ENCODE results near the gene CDH19.

DNA sequence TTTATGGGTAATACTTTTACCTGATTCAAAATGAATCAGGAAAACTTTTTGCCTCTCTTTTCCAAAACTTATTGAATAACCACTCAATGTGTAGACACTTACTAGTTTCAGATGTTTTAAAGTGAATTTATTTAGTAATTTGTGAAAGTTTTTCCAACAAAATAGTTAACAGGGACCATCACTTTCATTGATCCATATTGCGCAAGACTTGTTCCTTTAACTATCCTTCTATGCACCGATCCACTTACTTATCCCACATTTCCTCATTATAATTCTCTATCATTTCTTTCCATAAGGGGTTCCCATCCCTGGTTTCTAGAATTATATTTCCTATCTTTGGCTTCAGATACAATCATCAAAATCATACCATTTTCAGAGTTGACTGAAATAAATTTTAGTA lies 48.3 kb downstream of the CDH19 start:
- TF ChIP-seq GATA2 (IDR thresholded peaks at IDR 0.05; ENCODE audit: low read depth, low read length) (no peak), GATA3 (IDR thresholded peaks at IDR 0.05; ENCODE audit: low read depth, low read length) (no peak)

All from SH-SY5Y (cell line).